ENCODE measurements around the gene PITHD1.
"Not testable (repeated sequence)": the region's sequence is repeated elsewhere in the genome, so short reads cannot be mapped to it uniquely, and the experiment has no call there.

The PITHD1 gene

GRCh38 chr1:23827717-23828116 is 49.5 kb downstream of the PITHD1 start:
- DNase-seq, result no peak

GRCh38 chr1:23834156-23834555 is 55.9 kb downstream of the PITHD1 start:
- DNase-seq, result not testable (repeated sequence)

DNA sequence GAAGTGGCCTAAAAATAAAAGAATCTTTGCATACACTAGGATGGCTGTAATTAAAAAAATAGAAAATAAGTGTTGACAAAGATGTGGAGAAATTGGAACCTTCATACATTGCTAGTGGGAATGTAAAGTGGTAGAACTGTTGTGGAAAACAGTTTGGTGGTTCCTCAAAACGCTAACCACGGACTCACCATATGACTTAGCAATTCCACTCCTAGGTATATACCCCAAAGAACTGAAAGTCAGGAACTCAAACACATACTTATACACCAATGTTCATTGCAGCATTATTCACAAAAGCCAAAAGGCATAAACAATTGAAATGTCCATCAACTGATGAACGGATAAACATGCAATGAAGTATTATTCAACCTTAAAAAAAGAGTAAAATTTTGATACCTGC is 57.8 kb downstream of the PITHD1 start:
- DNase-seq, result no peak

Data from NCI-H1417 treated with DMSO at 0.1 percent for 48 hours (cell line).